HT1080 (cell line): ENCODE data around the gene ATAD3A. TPM values are rescaled to one million over a fixed set of nuclear protein-coding genes. Genes with fewer than 3 reads are reported as not detected.
"Not testable (repeated sequence)": the region's sequence is repeated elsewhere in the genome, so short reads cannot be mapped to it uniquely, and the experiment has no call there.

Experiments used
- DNase-seq: peaks from one replicate; pipeline ENCODE4 v3.0.0-alpha.2; 2015; ENCODE audit warnings: low read depth
- total RNA-seq: library from RNA; depleted of rRNA; stranded (reverse); fragments of >200 nt; shearing (Covaris generic); gene quantifications from 2 replicates; pipeline ENCODE4 v1.2.3, GENCODE V29; 2014

Gene ATAD3A
- total RNA-seq, 1 experiment from 2014 or later, result 93.9 TPM

- DNase-seq, result not testable (repeated sequence)
These were observed 10.6 kb downstream of the ATAD3A start for GRCh38 chr1:1522536-1522935.

- DNase-seq, result not testable (repeated sequence)
These were observed 11.3 kb downstream of the ATAD3A start for GRCh38 chr1:1523226-1523625.

GRCh38 chr1:1523651-1524050 is 11.7 kb downstream of the ATAD3A start:
- not testable (repeated sequence) for DNase-seq

- DNase-seq, result not testable (repeated sequence)
These were observed 12.9 kb downstream of the ATAD3A start for GRCh38 chr1:1524750-1525383.

- not testable (repeated sequence) for DNase-seq
These were observed 14.5 kb downstream of the ATAD3A start for GRCh38 chr1:1526476-1526875.

- no peak for DNase-seq
These were observed 15.3 kb downstream of the ATAD3A start for GRCh38 chr1:1527092-1527816.

GRCh38 chr1:1528301-1529267 is 16.6 kb downstream of the ATAD3A start:
- DNase-seq, result no peak

- DNase-seq, result no peak
These were observed 17.4 kb downstream of the ATAD3A start for GRCh38 chr1:1529321-1529720.

- no peak for DNase-seq
These were observed 18.0 kb downstream of the ATAD3A start for GRCh38 chr1:1529936-1530335.

- no peak for DNase-seq
These were observed 20.0 kb downstream of the ATAD3A start for GRCh38 chr1:1531947-1532346.

- not testable (repeated sequence) for DNase-seq
These were observed 21.4 kb downstream of the ATAD3A start for GRCh38 chr1:1533176-1533893.

- DNase-seq, result not testable (repeated sequence)
These were observed 21.9 kb downstream of the ATAD3A start for GRCh38 chr1:1533894-1534291.

GRCh38 chr1:1534401-1535154 is 22.6 kb downstream of the ATAD3A start:
- DNase-seq, result no peak

GRCh38 chr1:1535201-1536018 is 23.4 kb downstream of the ATAD3A start:
- no peak for DNase-seq

GRCh38 chr1:1536019-1536937 is 24.3 kb downstream of the ATAD3A start:
- DNase-seq, result no peak

- no peak for DNase-seq
These were observed 25.1 kb downstream of the ATAD3A start for GRCh38 chr1:1536938-1537546.

GRCh38 chr1:1537626-1538250 is 25.8 kb downstream of the ATAD3A start:
- no peak for DNase-seq
